ENCODE results near the gene AHCYL1. TPM values are rescaled to one million over a fixed set of nuclear protein-coding genes. Genes with fewer than 3 reads are reported as not detected.

Gene AHCYL1
- total RNA-seq, 1 experiment from 2014 or later, result 62.6 TPM

GRCh38 chr1:110035236-110035752 lies 50.7 kb downstream of the AHCYL1 start:
- no peak for DNase-seq (ENCODE audit: low spot score)

GRCh38 chr1:110038271-110038670 lies 53.7 kb downstream of the AHCYL1 start:
- no peak for DNase-seq (ENCODE audit: low spot score)

DNA sequence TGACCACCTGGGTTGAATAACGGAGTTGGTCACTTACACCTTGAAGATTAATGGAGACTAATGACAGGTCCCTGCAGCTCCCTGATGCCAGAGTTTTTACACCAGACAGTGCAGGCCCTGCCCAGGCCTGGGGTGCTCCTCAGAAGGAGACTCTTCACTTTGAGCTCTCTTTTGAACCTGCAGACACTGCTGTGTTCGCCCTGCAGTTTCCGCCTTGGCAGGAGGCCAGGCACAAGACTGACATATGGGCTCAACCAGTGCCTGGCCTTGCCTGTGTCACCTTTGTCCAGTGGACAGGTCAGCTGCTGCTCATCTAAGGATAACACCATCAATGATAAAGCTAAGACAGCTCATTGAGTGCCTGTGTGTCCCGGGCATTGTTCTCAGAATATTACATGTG lies 55.1 kb downstream of the AHCYL1 start:
- no peak for DNase-seq (ENCODE audit: low spot score)

- DNase-seq (ENCODE audit: low spot score), result no peak
Measured at GRCh38 chr1:110040548-110040947, 56.0 kb downstream of the AHCYL1 start.

DNA sequence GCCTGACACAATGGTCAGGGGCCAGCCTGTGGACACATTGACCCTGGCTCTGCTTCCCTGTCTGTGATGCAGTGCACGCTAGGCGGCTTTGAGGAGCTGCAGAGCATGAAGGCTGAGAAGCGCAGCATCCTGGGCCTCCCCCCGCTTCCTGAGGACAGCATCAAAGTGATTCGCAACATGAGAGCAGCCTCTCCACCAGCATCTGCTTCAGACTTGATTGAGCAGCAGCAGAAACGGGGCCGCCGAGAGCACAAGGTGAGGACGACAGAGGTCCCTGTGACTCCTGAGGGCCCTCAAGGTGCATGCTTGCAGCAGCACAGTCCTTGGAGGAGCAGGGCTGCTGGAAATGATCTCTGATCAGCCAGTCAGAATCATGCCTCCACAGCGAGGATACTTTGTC lies 58.5 kb downstream of the AHCYL1 start:
- DNase-seq (ENCODE audit: low spot score), result no peak

- no peak for DNase-seq (ENCODE audit: low spot score)
Measured at GRCh38 chr1:110047463-110047862, 62.9 kb downstream of the AHCYL1 start.

- DNase-seq (ENCODE audit: low spot score), result no peak
Measured at GRCh38 chr1:110048240-110048639, 63.7 kb downstream of the AHCYL1 start.

DNA sequence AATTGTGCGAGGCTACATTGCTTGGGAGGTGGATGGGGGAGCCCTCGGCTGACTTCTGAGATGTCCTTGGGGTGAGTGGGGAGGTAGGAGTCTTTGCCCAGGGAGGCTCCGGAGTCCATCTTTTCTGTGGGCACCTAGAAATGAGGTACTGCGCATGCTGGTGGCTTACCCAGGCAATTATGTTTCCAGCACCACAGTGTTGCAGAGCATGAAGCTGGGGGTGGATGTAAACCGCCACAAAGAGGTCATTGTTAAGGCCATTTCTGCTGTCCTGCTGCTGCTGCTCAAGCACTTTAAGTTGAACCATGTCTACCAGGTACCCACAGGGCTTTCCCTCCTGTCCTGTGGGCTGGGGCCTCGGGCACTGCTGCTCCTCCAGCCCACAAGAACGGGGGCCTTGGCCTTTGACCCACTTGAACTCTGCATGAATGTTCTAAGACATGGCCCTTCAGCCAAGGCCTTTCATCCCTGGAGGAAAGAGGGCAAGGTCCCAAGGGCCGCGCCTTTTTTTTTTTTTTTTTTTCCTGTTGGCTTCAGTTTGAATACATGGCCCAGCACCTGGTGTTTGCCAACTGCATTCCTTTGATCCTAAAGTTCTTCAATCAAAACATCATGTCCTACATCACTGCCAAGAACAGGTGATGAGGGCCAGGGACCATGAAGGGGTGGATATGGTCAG lies 64.5 kb downstream of the AHCYL1 start:
- DNase-seq (ENCODE audit: low spot score), result no peak

DNA sequence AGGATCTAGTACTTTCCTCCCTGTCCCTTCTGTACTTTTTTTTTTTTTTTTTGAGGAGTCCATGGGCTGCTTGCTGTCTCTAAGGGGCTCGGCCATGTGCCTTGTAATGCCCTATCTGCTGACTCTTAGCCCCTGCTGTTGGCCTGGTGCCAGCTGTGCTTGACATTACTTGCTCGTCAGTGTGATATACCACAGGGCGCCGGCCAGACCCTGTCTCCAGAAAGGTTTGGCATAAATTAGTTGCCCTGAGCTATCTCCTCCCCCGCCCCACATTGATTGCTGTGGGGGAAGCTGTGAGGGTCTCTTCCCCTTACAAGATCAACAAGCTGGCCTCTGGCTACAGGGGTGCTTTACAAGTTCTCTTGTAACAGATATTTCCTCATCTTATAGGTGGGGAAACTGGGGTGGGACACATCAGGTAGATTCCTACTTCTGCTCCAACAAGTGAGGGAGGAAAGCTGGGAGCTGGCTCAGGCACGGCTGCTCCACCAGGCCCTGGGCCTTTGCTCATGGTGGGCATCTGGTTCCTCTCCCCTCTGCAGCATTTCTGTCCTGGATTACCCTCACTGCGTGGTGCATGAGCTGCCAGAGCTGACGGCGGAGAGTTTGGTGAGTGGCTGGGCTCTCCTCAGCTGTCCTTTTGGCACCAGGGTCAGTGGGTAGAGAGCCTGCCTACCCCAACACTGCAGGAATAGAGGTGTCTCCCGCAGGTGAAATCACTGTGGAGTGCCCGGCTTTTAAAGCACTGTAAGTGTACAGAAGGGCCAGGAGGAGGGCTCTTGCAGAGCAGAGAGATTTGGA lies 65.4 kb downstream of the AHCYL1 start:
- no peak for DNase-seq (ENCODE audit: low spot score)

DNA sequence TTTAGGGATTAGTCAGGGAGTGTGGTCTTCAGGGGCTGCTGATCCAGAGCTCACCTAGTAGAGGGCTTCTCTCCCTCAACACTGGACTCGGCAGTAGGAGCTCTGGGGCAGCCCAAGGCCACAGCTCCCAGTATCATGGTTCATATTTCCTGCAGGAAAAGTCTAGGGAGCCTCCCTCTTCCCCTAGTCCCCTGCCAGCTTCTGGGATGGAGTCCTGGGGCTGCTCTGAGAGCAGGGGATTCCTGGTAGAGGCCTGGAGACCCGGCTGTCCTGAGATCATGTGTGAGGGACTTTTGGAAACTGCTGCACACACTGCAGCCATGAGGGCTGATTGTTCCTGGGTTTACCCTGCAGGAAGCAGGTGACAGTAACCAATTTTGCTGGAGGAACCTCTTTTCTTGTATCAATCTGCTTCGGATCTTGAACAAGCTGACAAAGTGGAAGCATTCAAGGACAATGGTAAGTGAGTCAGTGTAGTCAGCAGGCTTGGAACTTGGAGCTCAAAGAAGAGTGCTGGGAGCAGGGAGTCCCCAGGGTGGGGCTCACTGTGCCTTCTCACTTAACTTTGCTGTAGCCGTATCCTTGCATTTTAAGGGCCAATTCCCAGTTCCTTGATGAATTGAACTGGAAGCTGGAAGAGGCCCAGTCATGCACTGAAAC lies 66.2 kb downstream of the AHCYL1 start:
- DNase-seq (ENCODE audit: low spot score), result no peak

DNA sequence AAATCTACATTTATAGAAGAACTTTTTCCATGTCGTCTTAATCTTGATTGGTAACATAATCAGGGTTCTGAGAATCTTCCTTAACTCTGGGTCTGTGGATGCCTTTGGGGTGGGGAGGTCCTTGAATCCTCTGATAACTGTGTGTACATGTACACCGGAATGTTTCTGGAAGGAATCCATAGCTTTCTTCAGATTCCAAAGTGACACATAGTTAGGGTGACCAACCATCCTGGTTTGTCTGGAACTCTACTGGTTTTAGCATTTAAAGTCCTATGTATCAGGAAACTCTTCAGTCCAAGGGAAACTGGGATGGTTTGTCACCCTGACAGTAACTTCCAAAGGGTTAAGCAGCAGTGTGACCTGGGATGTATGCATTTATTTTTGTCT lies 66.7 kb downstream of the AHCYL1 start:
- no peak for DNase-seq (ENCODE audit: low spot score)

GRCh38 chr1:110053552-110054428 lies 69.2 kb downstream of the AHCYL1 start:
- DNase-seq (ENCODE audit: low spot score), result peak; percentile 32

DNA sequence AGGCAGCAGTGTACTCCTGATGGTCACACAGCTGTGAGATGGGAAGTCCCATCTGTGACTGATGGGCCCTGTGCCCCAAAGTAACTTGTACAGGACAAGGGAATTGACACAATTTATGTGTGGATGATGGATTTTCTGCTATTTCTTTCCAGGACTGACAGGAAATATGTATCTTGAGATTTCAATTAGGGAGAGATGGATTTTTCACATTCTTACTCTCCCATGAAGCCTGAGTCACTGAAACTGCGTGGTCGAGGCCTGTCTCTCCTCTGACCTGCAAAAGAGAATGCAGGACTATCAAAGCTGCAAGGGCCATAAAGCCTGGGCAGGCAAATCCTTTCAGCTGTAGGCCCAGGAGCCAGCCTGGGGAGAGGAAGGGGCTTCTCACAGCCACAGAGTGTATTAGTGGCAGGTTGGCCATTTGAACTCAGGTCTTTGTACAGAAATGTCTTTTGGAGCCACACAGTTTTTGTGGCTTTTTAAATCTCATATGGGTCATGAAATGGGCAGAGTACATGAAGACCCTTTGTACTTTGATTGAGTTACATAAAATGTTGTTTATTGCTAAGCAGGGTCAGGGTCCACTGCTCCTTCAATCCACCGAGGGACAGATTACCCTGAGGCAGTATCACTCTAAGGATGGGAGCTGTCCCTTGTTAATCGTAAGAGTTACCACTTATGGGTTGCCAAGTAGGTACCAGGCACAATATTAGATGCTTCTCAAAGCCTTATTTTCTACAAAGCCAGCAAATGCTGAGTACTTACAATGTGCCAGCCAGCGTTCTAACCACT lies 71.1 kb downstream of the AHCYL1 start:
- no peak for DNase-seq (ENCODE audit: low spot score)

GRCh38 chr1:110056285-110056683 lies 71.7 kb downstream of the AHCYL1 start:
- DNase-seq (ENCODE audit: low spot score), result no peak

DNA sequence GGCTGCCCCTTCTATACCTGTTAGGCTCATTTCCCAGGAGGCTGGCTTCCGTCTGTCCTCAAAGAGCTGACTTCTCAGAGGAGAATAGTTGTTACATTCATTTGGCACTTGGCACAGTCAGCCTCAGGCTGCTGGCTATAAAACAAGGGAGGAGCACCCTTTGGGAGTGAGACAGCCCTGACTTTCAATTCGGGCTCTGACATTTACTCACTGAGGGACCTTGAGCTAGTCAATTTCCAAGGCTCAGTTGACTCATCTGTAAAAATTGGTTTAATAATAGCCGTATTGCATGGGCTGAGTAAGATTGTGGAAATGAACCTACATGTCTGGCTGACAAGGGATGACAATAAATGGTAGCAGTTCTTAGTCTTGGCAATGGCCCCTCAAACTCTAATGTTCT lies 72.2 kb downstream of the AHCYL1 start:
- no peak for DNase-seq (ENCODE audit: low spot score)

DNA sequence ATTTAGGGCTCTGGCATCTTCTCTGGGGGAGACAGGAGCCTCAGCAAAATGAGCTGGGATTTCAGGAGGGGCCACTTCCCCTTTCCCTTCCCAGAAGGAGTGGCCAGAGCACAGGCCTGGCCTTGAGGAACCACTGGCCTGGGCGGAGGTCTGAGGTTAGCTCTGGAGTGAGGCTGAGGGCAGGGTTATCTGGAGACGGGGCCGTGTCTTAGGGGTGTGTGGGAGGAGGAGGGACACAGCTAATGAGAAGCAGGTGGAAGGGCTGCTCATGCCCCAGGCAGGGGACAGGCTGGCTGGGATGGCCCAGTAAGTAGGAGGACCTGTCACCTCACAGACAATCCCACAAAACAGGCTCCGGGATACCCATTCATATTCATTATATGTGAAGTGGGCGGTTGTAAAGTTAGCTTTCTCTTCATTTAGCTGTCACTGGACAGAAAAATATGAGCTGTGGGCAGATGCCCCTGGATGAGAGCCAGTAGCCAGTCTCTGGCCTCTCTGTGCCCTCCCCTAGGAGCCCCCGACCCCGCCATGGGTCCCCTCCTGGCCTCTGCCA lies 73.5 kb downstream of the AHCYL1 start:
- no peak for DNase-seq (ENCODE audit: low spot score)

DNA sequence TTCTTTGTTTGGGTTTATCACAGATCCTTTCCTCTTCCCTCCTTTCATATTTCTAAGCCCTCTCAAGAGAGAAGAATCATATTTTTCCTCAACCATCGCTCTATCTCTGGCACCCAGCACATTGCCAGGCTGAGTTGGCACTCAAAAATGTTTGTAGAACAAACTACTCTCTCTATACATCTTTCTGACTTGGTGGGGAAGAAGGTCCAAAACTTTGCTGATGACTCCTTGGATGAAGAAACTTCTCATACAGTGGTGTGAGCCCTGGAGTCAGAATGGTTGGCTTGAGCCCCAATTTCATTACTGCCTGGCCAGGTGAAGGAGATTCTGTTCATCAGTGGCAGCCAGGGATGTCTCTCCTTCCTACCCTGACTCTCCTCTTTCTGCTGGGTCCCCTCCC lies 74.0 kb downstream of the AHCYL1 start:
- DNase-seq (ENCODE audit: low spot score), result no peak

GRCh38 chr1:110059133-110059863 lies 74.7 kb downstream of the AHCYL1 start:
- no peak for DNase-seq (ENCODE audit: low spot score)

DNA sequence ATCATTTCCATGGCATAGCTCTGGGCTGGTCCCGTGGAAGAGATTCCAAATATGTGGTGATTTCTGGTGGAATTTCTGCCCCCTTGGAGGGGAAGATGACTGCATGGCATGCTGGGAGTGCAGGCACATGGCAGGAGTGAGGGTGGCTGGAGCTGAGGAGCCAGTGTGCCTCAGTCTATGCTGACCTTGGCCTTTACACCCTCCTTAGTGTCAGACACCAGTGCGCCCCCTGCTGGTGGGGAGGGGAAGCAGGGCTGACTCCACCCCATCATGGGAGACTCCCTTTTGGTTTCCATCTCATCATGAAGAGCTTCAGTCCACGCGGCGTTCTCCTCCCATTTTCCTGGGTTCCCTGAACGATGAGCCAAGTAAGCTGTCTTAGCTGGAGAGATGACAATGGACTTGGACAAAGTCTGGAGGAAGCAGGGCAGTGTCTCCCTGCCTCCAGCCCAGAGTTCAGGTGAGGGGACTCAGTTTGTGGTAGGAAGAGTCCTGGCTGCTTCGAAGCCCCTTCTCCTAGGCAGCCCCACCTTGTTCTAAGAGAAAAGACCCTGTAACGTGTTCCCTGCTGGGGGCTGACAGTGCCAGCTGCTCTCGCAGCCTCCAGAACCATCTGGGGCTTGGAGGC lies 75.6 kb downstream of the AHCYL1 start:
- peak; percentile 40 for DNase-seq (ENCODE audit: low spot score)
